Measurements from ENCODE around the gene SERPINB10.

The SERPINB10 gene

DNA sequence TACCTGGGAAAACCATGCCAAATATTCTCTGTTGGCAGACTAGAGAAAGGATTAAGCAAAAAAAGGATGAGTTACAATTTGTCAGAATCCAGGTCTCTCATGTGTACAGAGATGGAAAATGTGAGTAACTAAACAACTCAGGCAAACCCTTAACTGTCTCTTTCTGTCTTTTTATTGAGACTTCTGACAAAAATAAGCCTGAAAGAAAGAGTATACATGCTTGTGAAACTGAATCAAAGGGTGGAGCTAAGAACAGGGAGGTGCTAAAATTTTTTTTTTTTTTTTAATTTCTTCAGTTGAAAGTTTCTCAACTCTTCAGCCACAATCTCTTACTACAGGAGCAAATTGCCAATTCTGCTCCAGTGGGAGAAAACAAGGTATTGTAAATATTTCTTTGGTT, at the start of gene SERPINB10:
Gene SERPINB10 (plus strand): TSS at position 295 of the 400 bp plus-strand sequence. CDS start 7,553 bp downstream, outside the sequence.
- DNase-seq (ENCODE audit: low read depth in 2 of 2), result no peak

DNA sequence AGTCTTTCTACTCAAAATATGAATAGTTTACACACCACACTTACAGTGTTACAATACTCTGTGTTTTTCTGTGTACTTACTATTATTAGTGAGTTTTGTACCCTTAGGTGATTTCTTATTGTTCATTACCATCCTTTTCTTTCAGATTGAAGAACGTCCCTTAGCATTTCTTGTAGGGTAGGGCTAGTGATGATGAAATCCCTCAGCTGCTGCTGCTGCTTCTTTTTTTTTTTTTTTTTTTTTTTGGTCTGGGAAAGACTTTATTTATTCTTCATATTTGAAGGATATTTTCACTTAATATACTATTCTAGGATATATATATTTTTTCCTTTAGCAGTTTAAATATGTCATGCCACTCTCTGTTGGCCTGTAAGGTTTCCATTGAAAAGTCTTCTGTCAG, 49.3 kb upstream of the SERPINB10 start:
- no peak for DNase-seq (ENCODE audit: low read depth in 2 of 2)

GRCh38 chr18:63859781-63860475, 47.8 kb upstream of the SERPINB10 start:
- DNase-seq (ENCODE audit: low read depth in 2 of 2), result no peak

DNA sequence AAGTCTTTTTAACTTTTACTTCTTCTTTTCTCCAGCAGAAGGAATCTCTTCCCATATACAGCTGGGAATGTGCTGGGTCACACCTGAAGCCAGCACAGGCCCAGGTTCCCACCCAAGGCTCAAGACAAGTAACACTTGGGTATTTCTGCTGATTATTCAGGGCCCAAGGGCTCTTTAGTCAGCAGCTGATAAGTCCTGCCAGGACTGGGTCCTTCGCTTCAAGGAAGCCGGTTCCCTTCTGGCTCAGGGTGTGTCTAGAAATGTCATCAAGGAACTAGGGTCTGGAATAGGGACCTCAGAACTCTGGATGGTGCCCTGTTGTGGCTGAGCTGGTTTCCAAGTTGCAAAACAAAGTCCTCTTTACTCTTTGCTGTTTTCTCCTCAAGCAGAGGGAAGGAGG, 47.2 kb upstream of the SERPINB10 start:
- no peak for DNase-seq (ENCODE audit: low read depth in 2 of 2)

DNA sequence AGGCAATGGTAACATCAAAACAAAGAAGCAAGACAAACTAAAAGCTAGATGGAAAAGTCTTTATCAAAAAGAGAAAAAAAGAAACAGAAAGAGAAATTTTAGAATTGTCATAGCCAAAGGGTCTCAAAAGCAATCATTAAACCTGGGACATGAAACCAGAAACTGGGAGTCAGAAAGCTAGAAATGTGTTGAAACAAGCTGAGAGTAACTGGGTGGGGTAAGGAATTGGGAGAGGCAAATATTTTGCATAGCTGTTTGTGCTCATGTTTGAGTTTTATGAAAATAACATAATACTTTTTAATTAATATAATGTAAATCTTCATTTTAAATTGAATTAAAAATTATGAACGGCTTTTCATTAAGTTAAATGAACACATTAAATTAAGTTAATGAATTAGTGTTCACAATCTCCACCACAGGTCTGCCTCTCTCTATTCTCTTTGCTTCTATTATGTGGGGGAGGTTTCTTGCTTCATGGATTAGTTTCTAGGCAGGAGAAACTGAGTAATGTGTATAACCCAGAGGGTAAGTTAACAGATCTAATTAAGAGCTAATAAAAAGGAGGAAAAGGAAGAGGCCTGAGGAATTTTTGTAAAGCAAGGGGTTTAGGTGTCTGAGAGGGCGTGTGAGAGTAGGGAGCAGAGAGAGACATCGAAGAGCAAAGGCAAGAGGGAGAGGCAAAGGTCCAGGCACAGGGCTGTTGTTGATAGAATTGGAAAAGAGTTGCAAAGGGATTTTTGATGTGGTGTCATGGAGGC, 40.2 kb upstream of the SERPINB10 start:
- DNase-seq (ENCODE audit: low read depth in 2 of 2), result no peak

GRCh38 chr18:63868546-63868945, 39.2 kb upstream of the SERPINB10 start:
- DNase-seq (ENCODE audit: low read depth in 2 of 2), result no peak

GRCh38 chr18:63869374-63869773, 38.4 kb upstream of the SERPINB10 start:
- no peak for DNase-seq (ENCODE audit: low read depth in 2 of 2)

DNA sequence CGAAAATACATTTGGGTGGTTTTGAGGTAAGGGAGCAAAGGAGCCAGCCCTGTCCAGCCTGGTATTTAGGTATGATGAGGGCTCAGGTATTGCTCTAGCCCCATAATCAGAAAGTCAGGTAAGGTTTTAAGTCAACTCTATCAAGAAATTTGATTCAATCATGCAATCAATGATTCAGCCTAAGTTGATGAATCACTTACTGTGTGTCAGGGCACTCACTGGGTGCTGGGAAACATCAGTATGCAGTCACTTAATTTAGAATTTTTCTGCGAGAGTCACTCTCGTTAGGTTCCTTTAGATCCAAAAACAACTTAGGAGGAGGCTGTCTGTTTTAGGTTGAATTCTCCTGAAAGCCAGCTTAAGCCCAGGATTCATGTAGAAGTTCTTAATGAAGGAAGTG, 37.9 kb upstream of the SERPINB10 start:
- DNase-seq (ENCODE audit: low read depth in 2 of 2), result no peak

DNA sequence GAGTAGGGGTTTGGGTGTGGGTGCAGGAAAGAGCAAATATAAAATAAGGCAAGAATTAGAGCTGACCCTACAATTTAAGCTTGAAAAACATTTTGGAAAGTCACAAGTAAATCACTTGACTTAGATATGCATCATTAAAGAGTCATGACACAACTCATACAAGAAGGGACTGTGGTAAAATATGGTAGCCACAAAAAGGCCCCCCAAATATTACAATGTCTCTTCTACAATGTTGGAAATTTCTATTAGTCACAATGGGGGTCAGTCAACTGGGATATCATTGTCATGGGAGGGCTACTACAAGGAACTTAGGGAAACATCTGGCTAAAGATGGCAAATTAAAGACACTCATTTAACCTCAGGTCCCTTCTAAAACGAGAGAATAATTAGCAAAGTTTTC, 35.9 kb upstream of the SERPINB10 start:
- DNase-seq (ENCODE audit: low read depth in 2 of 2), result no peak

DNA sequence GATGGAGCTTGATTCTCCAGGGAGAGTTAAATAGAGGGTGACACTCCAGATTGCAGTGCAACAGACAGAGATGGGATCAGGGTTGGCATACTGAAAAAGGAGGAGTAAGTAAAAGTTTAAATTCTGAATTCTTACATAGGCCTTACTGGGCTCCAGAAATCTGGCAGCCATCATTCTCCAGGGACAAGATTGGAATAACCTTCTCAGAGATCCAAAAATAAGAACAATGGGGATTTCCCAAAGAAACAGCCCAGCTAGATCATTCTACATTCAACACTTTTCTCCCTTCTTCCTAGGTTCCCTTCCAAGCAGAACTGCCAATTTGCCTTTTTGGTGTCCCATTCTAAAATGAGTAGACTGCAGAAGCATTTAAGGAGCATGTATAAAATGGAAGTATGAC, 35.2 kb upstream of the SERPINB10 start:
- DNase-seq (ENCODE audit: low read depth in 2 of 2), result no peak

DNA sequence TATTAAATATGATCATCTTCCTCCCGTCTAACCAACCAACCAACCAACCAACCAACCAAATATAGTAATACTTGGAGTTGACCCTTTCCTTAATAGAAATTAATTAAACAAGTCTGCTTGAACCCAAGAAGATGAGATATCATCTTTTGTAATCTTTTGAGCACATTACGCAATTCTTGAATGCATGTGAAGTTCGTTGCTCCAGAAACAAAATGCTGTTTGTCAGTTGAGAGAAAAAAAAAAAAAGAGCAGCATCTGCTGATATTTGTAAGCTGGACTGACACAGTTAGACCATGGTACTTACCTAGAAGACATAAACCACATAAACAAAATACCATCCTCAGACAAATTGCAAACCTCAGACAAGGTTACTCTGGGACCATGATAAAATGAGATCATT, 29.4 kb upstream of the SERPINB10 start:
- DNase-seq (ENCODE audit: low read depth in 2 of 2), result no peak

GRCh38 chr18:63878925-63879324, 28.8 kb upstream of the SERPINB10 start:
- no peak for DNase-seq (ENCODE audit: low read depth in 2 of 2)

DNA sequence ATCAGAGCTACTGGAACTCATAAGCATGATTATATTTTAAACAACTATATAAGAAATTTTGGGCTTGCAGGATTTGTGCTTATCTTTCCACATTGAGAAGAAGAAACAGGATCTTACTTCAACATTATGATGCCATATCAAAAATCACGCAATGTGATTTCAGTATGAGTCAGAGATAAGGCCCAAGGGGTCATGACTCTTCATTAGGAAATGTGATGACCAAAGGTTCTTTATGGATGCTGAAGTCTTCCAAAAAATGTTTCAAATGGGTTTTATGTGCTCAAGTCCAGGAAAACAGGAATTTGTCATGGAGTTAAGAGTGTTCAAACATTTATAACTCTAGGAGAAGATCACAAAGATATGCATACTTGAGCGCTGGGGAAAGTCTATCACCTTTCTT, 28.0 kb upstream of the SERPINB10 start:
- DNase-seq (ENCODE audit: low read depth in 2 of 2), result no peak

DNA sequence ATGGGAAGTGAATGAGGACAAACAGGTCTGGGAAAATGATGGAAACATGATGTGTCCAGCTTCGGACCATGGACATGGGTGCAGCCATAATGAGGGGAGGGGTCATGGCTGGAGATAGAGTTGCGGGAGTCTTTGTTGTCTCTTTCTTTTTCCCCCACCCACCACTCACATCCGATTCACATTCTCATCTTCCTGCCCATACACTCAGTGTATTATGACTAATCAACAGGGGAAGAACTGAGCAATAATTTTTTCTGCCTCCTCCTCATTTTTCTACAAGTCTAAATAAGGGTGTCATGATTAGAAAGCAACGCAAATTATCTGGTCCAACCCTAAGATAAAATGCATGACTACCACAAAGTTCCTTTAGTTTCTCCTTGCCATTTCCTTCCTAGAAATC, 25.9 kb upstream of the SERPINB10 start:
- DNase-seq (ENCODE audit: low read depth in 2 of 2), result no peak

DNA sequence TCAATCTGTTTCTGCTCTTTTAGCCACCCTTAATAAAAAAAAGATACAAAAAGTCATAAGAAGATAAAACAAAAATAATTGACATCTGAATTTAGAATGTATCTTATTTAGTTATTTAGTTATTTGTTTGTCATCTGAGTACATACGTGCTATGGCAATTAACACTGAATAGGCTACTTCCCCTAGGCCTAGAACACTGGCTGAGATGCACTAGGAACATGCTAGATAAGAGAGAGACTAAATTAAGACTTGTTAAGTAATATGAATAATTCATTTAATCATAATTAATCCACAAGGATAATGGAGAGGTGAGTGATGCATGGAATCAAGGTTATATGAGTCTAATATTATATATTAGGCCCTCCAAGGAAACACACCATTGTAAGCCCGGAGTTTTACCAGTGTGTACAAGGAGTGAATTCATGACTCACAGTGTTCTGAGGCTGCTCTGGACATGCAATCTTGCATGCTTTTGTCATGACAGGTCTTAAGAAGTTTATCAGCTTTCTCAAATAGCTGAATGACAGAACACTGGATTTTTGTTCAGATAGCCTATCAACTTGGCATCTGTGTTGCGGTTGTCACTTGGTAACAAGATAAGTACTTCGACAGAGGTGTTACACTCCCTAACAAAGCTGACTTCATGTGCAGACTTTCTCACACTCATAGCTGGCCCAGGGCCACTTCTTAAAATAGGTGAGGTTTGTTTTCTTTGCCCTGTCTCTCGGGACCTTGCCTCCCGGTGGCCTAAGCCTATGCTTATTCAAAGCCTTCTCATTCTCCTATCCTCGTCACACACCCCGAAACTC, 25.2 kb upstream of the SERPINB10 start:
- DNase-seq (ENCODE audit: low read depth in 2 of 2), result no peak

GRCh38 chr18:63883617-63884016, 24.1 kb upstream of the SERPINB10 start:
- DNase-seq (ENCODE audit: low read depth in 2 of 2), result no peak

DNA sequence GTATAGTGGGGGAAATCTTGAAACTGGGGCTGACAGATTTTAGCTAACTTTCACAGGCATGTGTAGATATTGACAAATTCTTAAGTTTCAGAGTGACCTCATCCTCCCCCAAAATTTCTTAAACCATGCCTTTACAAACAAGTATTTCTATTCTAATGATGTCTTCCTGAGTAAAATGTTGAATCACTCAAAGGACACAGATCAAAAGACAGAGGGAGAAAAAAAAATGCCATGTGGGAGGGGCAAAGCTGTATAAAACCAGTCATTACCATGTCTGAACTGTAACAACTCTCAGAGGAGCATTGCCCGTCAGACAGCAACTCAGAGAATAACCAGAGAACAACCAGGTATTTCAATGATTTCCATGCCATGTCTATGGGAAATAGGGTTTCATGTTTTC, 20.3 kb upstream of the SERPINB10 start, which contains the start of gene SERPINB2:
Gene SERPINB2 (plus strand): TSS at position 282 of the 400 bp plus-strand sequence. CDS start 3,740 bp downstream, outside the sequence.
- DNase-seq (ENCODE audit: low read depth in 2 of 2), result no peak

DNA sequence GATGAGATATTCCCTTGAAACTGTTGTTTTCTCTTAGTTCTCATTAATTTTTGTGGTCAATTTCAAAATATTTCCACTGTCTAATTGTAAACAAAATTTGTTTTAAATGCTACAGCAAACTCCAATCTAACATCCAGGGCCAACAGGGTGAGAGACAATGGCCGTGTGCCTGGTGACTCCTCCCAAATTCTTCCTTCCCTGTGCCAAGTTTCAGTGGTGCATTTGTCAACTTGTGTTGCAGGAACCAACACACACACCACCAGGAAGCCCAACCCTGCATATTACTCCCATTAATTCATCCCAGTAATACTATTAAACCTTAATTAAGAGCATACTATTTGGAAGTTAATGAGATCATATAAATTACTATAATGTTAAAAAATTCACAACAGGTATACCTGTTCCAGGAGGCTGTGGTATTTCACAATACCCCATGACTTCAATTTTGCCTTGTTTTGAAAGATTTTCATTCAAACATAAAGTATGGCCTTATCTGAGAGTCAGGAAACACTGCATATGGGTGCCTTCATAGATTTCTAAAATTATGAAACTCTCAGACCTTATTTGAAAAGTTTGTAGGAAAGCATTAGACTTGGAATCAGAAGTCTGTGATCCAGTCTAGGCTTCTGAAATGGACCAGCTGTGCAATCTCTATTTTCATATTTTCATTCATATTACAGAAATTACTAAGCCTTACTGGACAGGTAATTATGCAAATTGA, 19.1 kb upstream of the SERPINB10 start:
- DNase-seq (ENCODE audit: low read depth in 2 of 2), result no peak

- DNase-seq (ENCODE audit: low read depth in 2 of 2), result no peak
Measured at GRCh38 chr18:63889626-63890025, 18.1 kb upstream of the SERPINB10 start.

DNA sequence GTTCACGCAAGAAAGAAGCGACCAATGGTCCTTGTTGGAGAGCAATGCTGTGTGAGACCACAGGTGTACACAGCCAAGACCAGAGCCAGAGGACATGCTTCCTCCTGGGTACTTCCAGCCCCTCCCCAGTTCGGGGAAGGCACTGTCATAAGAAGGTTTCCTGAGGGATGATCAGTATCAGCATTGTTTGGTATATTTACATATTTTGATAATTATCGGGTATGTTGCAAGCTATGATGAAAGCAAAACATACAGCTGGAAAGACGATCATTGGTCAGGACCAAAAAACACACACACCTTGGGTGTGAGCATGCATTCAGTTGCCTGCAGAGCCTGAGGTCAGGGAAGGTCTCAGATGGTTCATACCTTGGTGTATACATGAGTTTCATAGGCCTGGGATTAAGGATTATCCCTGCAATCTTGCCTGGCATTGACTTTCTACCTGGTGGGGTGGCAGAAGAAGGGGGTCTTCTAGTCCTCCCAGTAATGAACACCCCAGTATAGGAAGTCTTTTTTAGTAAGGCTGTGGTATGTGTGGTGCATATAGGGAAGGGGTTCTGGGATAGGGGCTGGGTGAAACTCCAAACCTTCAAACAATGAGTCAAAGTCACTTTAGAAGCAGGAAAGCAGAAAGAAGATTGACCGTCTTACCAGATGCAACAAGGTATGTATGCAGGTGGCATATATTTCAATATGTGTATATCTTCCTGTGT, 17.4 kb upstream of the SERPINB10 start:
- DNase-seq (ENCODE audit: low read depth in 2 of 2), result no peak

DNA sequence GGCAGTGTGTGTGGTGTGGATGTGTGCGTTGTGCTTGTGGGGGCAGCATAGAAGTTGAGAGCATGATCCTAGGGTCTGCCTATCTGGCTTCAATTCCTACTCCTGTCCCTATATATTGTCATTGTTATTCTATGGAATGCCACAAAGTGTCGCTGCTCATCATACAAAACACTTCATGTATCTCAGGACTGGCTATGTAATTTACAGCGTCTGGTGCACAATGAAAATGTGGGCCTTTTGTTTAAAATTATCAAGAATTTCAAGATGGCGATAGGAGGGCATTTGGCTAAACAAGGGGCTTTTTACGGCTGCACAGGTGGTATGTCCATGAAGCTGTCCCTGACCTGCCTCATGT, 16.8 kb upstream of the SERPINB10 start:
- no peak for DNase-seq (ENCODE audit: low read depth in 2 of 2)

Measured in activated CD8-positive, alpha-beta memory T cell treated with anti-CD3 and anti-CD28 coated beads for 4 hours (primary cell).